CD14-positive monocyte (primary cell): ENCODE results near the gene TMEM150A. TPM values are rescaled to one million over a fixed set of nuclear protein-coding genes. Genes with fewer than 3 reads are reported as not detected.

Source experiments
- DNase-seq, 3 donors: peaks; one replicate each; pipeline ENCODE4 v3.0.0-alpha.2; 2011 to 2022
- H2AFZ ChIP-seq: 2 replicates; pipeline ENCODE4 v1.6.0; 2012; ENCODE audit warnings: mild to moderate bottlenecking, low read depth, low read length, inconsistent platforms; ENCODE audit not compliant: insufficient read depth, poor library complexity, severe bottlenecking
- H3K27ac ChIP-seq, 2 donors: 1 replicate in 1 of 2; 2 replicates in 1 of 2; pipeline ENCODE4 v1.5.1; 2012 to 2013; ENCODE audit warnings: low read length in 2 of 2, control low read depth in 1 of 2, inconsistent platforms in 1 of 2, low read depth in 1 of 2, mild to moderate bottlenecking in 1 of 2
- H3K27me3 ChIP-seq, 2 donors: one replicate each; pipeline versions ENCODE4 v1.6.0 to v1.6.1; 2011 to 2013; ENCODE audit warnings: low read length in 2 of 2; ENCODE audit not compliant: control insufficient read depth in 2 of 2, insufficient read depth in 2 of 2
- H3K36me3 ChIP-seq, 2 donors: replicated peaks in 1 of 2; 1 replicate in 1 of 2; 2 replicates in 1 of 2; pipeline versions ENCODE4 v1.5.1 to v1.6.1; 2012 to 2013; ENCODE audit warnings: low read length in 2 of 2, control low read depth in 1 of 2, inconsistent platforms in 1 of 2, mild to moderate bottlenecking in 1 of 2; ENCODE audit not compliant: insufficient read depth in 2 of 2, control insufficient read depth in 1 of 2
- H3K4me1 ChIP-seq, 2 donors: 1 replicate in 1 of 2; 2 replicates in 1 of 2; pipeline versions ENCODE4 v1.5.1 to v1.6.1; 2012 to 2013; ENCODE audit warnings: low read length in 2 of 2, control low read depth in 1 of 2, inconsistent platforms in 1 of 2, mild to moderate bottlenecking in 1 of 2, moderate library complexity in 1 of 2; ENCODE audit not compliant: insufficient read depth in 2 of 2, control insufficient read depth in 1 of 2
- H3K4me2 ChIP-seq: replicated peaks from 2 replicates; pipeline ENCODE3; 2012; ENCODE audit warnings: low read length, moderate library complexity, mild to moderate bottlenecking; ENCODE audit not compliant: poor library complexity, severe bottlenecking; ENCODE audit errors: extremely low read depth
- H3K4me3 ChIP-seq, 3 experiments: fragments of 200-600 bp in 1 of 3; sonication (generic) in 1 of 3; replicated peaks in 1 of 3; 1 replicate in 2 of 3; 2 replicates in 1 of 3; pipeline ENCODE4 v1.5.1; 2011 to 2013; ENCODE audit warnings: low read length in 3 of 3, mild to moderate bottlenecking in 3 of 3, control low read depth in 2 of 3, low read depth in 2 of 3, inconsistent platforms in 1 of 3, moderate library complexity in 1 of 3
- H3K79me2 ChIP-seq: 2 replicates; pipeline ENCODE4 v1.6.0; 2012; ENCODE audit warnings: mild to moderate bottlenecking, control low read depth, inconsistent platforms, low read length, moderate library complexity; ENCODE audit not compliant: insufficient read depth
- H3K9ac ChIP-seq: 2 replicates; pipeline ENCODE4 v1.6.0; 2017; ENCODE audit warnings: low read length, mild to moderate bottlenecking; ENCODE audit not compliant: insufficient read depth, poor library complexity, severe bottlenecking
- H3K9me3 ChIP-seq, 2 donors: replicated peaks in 1 of 2; 1 replicate in 1 of 2; 2 replicates in 1 of 2; pipeline versions ENCODE4 v1.5.1 to v1.6.1; 2012 to 2013; ENCODE audit warnings: low read length in 2 of 2, control low read depth in 1 of 2; ENCODE audit not compliant: control insufficient read depth in 1 of 2, insufficient read depth in 1 of 2
- H4K20me1 ChIP-seq: 2 replicates; pipeline ENCODE4 v1.6.0; 2012; ENCODE audit warnings: mild to moderate bottlenecking, low read length, control low read depth, moderate library complexity; ENCODE audit not compliant: insufficient read depth
- H3K27ac Mint-ChIP-seq, 7 donors: one replicate each; pipeline ENCODE4 v1.8.0; 2020; ENCODE audit warnings: mild to moderate bottlenecking in 7 of 7, mixed read lengths in 7 of 7, moderate library complexity in 6 of 7, inconsistent platforms in 2 of 7
- H3K27me3 Mint-ChIP-seq, 3 donors: one replicate each; pipeline ENCODE4 v1.8.0; 2021 to 2022; ENCODE audit warnings: low read depth in 3 of 3, mild to moderate bottlenecking in 3 of 3, mixed read lengths in 3 of 3, moderate library complexity in 3 of 3, inconsistent platforms in 1 of 3
- H3K36me3 Mint-ChIP-seq, 2 donors: one replicate each; pipeline ENCODE4 v1.8.0; 2020; ENCODE audit warnings: mixed read lengths in 2 of 2, inconsistent platforms in 1 of 2, mild to moderate bottlenecking in 1 of 2
- H3K4me1 Mint-ChIP-seq: one replicate; pipeline ENCODE4 v1.8.0; 2020; ENCODE audit warnings: mild to moderate bottlenecking, mixed read lengths
- H3K4me3 Mint-ChIP-seq, 2 donors: one replicate each; pipeline ENCODE4 v1.8.0; 2020; ENCODE audit warnings: mild to moderate bottlenecking in 2 of 2, mixed read lengths in 2 of 2, moderate library complexity in 1 of 2
- H3K9me3 Mint-ChIP-seq, 7 donors: one replicate each; pipeline ENCODE4 v1.8.0; 2020 to 2022; ENCODE audit warnings: mixed read lengths in 7 of 7, mild to moderate bottlenecking in 6 of 7, moderate library complexity in 6 of 7, inconsistent platforms in 2 of 7
- WGBS: methylation state at CpG from one replicate; pipeline ENCODE4 v1.1.5; 2013; ENCODE audit warnings: missing lambda C conversion rate; ENCODE audit not compliant: insufficient coverage; 5-methylcytosine and 5-hydroxymethylcytosine counted together
- intact Hi-C, 2 donors: fragments of 100-400 bp; cut with micrococcal nuclease; formaldehyde crosslinking; loops; one replicate each; pipeline versions ENCODE4 v1.15.0 to v1.15.1; 2023
- polyA plus RNA-seq, 3 donors: library from polyadenylated mRNA; depleted of rRNA in 1 of 3; unstranded in 2 of 3; stranded (reverse) in 1 of 3; fragments of 300-500 nt in 2 of 3; fragments of >200 nt in 1 of 3; fragmentation: Illumina TruSeq in 2 of 3; gene quantifications; 1 replicate in 2 of 3; 2 replicates in 1 of 3; pipeline ENCODE4 v1.2.3, GENCODE V29; 2012 to 2021
- TF ChIP-seq, protein P1 (sequence below): fragments of 200-600 bp; IDR thresholded peaks from one replicate; pipeline ENCODE4 v1.8.0; 2022; ENCODE audit warnings: antibody characterized with exemption, mild to moderate bottlenecking

The TMEM150A gene
- polyA plus RNA-seq, 3 donors: 24.7 to 29.1 (median 26.6) TPM

DNA sequence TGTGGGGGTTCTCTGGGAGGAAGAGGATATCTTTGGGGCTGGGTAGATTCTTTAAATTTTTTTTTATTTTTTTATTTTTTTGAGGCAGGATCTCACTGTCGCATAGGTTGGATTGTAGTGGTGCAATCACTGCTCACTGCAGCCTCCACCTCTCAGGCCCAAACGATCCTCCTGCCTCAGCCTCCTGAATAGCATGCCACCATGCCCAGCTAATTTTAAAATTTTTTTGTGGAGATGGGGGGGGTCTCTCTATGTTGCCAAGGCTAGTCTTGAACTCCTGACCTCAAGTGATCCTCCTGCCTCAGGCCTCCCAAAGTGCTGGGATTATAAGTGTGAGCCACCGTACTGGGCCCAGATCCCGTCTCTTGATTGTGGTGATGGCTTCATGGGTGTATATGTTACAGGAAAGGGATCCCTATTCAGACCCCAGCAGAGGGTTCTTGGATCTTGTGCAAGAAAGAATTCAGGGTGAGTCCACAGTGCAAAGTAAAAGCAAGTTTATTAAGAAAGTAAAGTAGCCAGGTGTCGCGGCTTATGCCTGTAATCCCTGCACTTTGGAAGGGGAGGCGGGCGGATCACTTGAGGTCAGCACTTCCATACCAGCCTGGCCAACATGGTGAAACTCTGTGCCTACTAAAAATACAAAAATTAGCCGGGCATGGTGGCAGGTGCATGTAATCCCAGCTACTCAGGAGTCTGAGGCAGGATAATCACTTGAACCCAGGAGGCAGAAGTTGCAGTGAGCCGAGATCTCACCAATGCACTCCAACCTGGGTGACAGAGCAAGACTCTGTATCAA lies 11.4 kb upstream of the TMEM150A start:
- no peak overlapping the region for H3K4me3 ChIP-seq
- WGBS: 97% methylated on average over 5 of the region's 10 CpGs
- no peaks in the 10 kb centered on the region for H3K27me3 ChIP-seq
- Mint-ChIP-seq H3K4me1 (peaks cover 32% of the 10 kb centered on the region), H3K9me3 (peaks cover 0 to 1% (median 0%) of the 10 kb centered on the region in 7 donors), H3K4me3 (no peak overlapping the region), H3K27ac (peak overlapping the region in 2 of 7 donors; percentile 17 to 62), H3K27me3 (peaks cover 0 to 1% (median 0%) of the 10 kb centered on the region in 3 donors), H3K36me3 (peaks cover 9 to 27% of the 10 kb centered on the region in 2 donors)
- H2AFZ ChIP-seq: no peak overlapping the region
- H3K9me3 ChIP-seq: no peaks in the 10 kb centered on the region
- peaks cover 41% of the 10 kb centered on the region for H4K20me1 ChIP-seq
- TF ChIP-seq, protein P1, sequence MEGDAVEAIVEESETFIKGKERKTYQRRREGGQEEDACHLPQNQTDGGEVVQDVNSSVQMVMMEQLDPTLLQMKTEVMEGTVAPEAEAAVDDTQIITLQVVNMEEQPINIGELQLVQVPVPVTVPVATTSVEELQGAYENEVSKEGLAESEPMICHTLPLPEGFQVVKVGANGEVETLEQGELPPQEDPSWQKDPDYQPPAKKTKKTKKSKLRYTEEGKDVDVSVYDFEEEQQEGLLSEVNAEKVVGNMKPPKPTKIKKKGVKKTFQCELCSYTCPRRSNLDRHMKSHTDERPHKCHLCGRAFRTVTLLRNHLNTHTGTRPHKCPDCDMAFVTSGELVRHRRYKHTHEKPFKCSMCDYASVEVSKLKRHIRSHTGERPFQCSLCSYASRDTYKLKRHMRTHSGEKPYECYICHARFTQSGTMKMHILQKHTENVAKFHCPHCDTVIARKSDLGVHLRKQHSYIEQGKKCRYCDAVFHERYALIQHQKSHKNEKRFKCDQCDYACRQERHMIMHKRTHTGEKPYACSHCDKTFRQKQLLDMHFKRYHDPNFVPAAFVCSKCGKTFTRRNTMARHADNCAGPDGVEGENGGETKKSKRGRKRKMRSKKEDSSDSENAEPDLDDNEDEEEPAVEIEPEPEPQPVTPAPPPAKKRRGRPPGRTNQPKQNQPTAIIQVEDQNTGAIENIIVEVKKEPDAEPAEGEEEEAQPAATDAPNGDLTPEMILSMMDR: no peak
- intact Hi-C loops: loop anchor here (10.0 kb wide), 2 partner anchors 199 to 491 kb away; partner anchors contain the start of genes POLR1A (in 2 of the 2), PTCD3 (in 2 of the 2), CAPG (in 1 of the 2) and SH2D6 (in 1 of the 2)
- H3K36me3 ChIP-seq: peaks cover 6 to 10% of the 10 kb centered on the region in 2 donors
- H3K9ac ChIP-seq: no peak overlapping the region
- H3K79me2 ChIP-seq: peaks cover 55% of the 10 kb centered on the region
- no peak overlapping the region for H3K4me2 ChIP-seq
- peaks cover 34 to 48% of the 10 kb centered on the region in 2 donors for H3K4me1 ChIP-seq
- H3K27ac ChIP-seq: no peak overlapping the region
- no peak for DNase-seq

DNA sequence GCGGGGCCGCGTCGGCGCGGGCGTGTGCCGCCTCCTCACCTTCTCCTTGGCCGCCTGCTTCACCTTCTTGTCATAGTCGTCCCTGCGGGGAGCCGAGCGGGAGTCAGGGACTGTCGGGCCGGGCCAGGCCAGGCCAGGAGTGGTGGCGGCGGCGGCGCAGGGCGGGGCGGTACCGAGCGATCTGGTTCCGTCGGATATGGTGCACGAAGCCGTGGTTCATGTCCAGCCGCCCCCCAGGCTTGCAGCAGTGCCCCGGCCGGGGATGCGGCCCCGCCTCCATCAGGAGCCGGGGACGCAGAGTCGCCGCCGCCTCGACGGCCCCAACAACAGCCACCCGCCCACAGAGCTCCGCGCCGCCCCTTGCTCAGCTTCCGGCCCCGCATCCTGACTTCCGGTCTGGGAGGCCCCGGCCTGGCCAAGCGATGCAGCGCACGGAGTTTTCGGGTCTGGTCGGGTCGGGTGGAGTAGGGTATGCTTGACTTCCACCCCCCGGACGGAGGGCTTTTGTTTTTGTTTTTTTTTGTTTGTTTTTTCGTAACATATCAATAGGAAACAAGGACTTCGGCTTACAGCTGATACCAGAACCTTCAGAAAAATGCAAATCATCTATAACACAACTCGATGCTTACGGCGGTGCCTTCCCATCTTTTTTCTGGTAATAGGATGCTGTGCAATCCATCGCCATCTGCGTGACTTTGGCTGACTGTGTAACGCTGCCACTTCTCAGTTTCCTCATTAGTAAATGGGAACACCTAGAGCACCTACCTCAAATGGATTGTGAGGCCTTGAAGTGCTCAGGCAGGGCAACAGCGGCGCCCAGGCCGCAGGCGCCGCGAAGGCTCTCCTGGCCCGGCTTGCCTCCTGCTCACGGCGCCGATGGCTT lies 9.4 kb upstream of the TMEM150A start, which contains the start of gene C2orf68:
TSS of gene C2orf68 (minus strand) at position 362 of the 883 bp plus-strand sequence. CDS start at position 280, 82 bp downstream.
- H3K4me1 Mint-ChIP-seq: peaks cover 27% of the 10 kb centered on the region
- H3K4me3 Mint-ChIP-seq: peak within 1 kb of the TSS; percentile 97 to 100
- intact Hi-C loops: loop anchor here (10.0 kb wide), 2 partner anchors 197 to 493 kb away; partner anchors contain the start of genes POLR1A (in 2 of the 2), PTCD3 (in 2 of the 2), CAPG (in 1 of the 2) and SH2D6 (in 1 of the 2)
- TF ChIP-seq, protein P1: no peak
- Histone ChIP-seq H3K9me3 (no peaks in the 10 kb centered on the region), H3K36me3 (peaks cover 21 to 26% of the 10 kb centered on the region in 2 donors), H3K4me2 (peak within 1 kb of the TSS; percentile 95), H3K27me3 (no peaks in the 10 kb centered on the region), H2AFZ (peak within 1 kb of the TSS; percentile 96), H3K4me1 (peaks cover 27 to 39% of the 10 kb centered on the region in 2 donors), H3K79me2 (peaks cover 42% of the 10 kb centered on the region), H3K4me3 (peak within 1 kb of the TSS; percentile 57 to 93 (median 86)), H3K9ac (peak within 1 kb of the TSS; percentile 89), H3K27ac (peak within 1 kb of the TSS; percentile 71 to 87), H4K20me1 (peaks cover 42% of the 10 kb centered on the region)
- H3K27me3 Mint-ChIP-seq: peaks cover 0 to 1% (median 0%) of the 10 kb centered on the region in 3 donors
- WGBS: 0% methylated on average over 52 of the region's 73 CpGs
- H3K27ac Mint-ChIP-seq: peak within 1 kb of the TSS; percentile 82 to 94 (median 92)
- peaks cover 0 to 1% (median 0%) of the 10 kb centered on the region in 7 donors for H3K9me3 Mint-ChIP-seq
- peaks cover 23 to 32% of the 10 kb centered on the region in 2 donors for H3K36me3 Mint-ChIP-seq
- DNase-seq: peak; percentile 77 to 79 (median 78)
